GM23248 (cell line): ENCODE results near the gene VAV2. TPM values are rescaled to one million over a fixed set of nuclear protein-coding genes. Genes with fewer than 3 reads are reported as not detected.

Experiments used
- DNase-seq: peaks from one replicate; pipeline ENCODE4 v3.0.0-alpha.2; 2015
- H2AFZ ChIP-seq: fragments of 200-600 bp; sonication (generic); 2 replicates; pipeline ENCODE4 v1.6.1; 2016; ENCODE audit warnings: antibody characterized with exemption
- H3F3A ChIP-seq: fragments of 200-600 bp; sonication (generic); 2 replicates; pipeline ENCODE4 v1.6.1; 2016; ENCODE audit warnings: mild to moderate bottlenecking, antibody characterized with exemption, mixed run types; ENCODE audit not compliant: insufficient read depth
- H3K27ac ChIP-seq: fragments of 200-600 bp; sonication (generic); 2 replicates; pipeline ENCODE4 v1.5.1; 2016; ENCODE audit warnings: mild to moderate bottlenecking
- H3K27me3 ChIP-seq: fragments of 200-600 bp; sonication (generic); replicated peaks from 2 replicates; pipeline ENCODE4 v1.6.1; 2016; ENCODE audit warnings: mild to moderate bottlenecking; ENCODE audit not compliant: insufficient read depth
- H3K36me3 ChIP-seq: fragments of 200-600 bp; sonication (generic); 2 replicates; pipeline ENCODE4 v1.6.1; 2016; ENCODE audit warnings: low read depth, mild to moderate bottlenecking
- H3K4me1 ChIP-seq: fragments of 200-600 bp; sonication (generic); 2 replicates; pipeline ENCODE4 v1.6.1; 2016; ENCODE audit warnings: mild to moderate bottlenecking; ENCODE audit not compliant: insufficient read depth
- H3K4me2 ChIP-seq: fragments of 200-600 bp; sonication (generic); one replicate; pipeline ENCODE4 v1.6.1; 2016; ENCODE audit warnings: mild to moderate bottlenecking; ENCODE audit not compliant: unreplicated experiment
- H3K4me3 ChIP-seq: fragments of 200-600 bp; sonication (generic); 2 replicates; pipeline ENCODE4 v1.5.1; 2016; ENCODE audit warnings: mild to moderate bottlenecking
- H3K79me2 ChIP-seq: fragments of 200-600 bp; sonication (generic); 2 replicates; pipeline ENCODE4 v1.6.1; 2016; ENCODE audit warnings: mild to moderate bottlenecking; ENCODE audit not compliant: insufficient read depth
- H3K9ac ChIP-seq: fragments of 200-600 bp; sonication (generic); 2 replicates; pipeline ENCODE4 v1.6.1; 2016; ENCODE audit warnings: mild to moderate bottlenecking
- H3K9me2 ChIP-seq: fragments of 200-600 bp; sonication (generic); 2 replicates; pipeline ENCODE4 v1.6.1; 2016; ENCODE audit warnings: mixed run types, mild to moderate bottlenecking, moderate library complexity; ENCODE audit not compliant: insufficient read depth
- H3K9me3 ChIP-seq: fragments of 200-600 bp; sonication (generic); one replicate; pipeline ENCODE4 v1.6.1; 2017; ENCODE audit warnings: low read depth
- H4K20me1 ChIP-seq: fragments of 200-600 bp; sonication (generic); 2 replicates; pipeline ENCODE4 v1.6.0; 2016; ENCODE audit not compliant: insufficient read depth
- EZH2 ChIP-seq: fragments of 200-600 bp; sonication (generic); IDR thresholded peaks from 2 replicates; pipeline ENCODE4 v1.6.1; 2018; ENCODE audit warnings: antibody characterized with exemption, mild to moderate bottlenecking; ENCODE audit not compliant: insufficient read depth, poor library complexity, severe bottlenecking
- EZH2phosphoT487 ChIP-seq: fragments of 200-600 bp; sonication (generic); IDR thresholded peaks from 2 replicates; pipeline ENCODE4 v1.6.1; 2018; ENCODE audit warnings: antibody characterized with exemption, moderate library complexity, mild to moderate bottlenecking, low read depth; ENCODE audit not compliant: insufficient read depth
- WGBS, 2 experiments: methylation state at CpG; one replicate each; pipeline ENCODE4 v1.1.6; 2015 to 2017; ENCODE audit warnings: low lambda C conversion rate in 2 of 2, low coverage in 1 of 2; ENCODE audit errors: missing lambda C conversion rate in 2 of 2; 5-methylcytosine and 5-hydroxymethylcytosine counted together
- in situ Hi-C: fragments of 300-500 bp; cut with MboI; formaldehyde crosslinking; loops from 2 replicates; pipeline ENCODE4 v1.15.0; 2020
- polyA plus RNA-seq: library from polyadenylated mRNA; unstranded; fragments of >200 nt; fragmentation: Nextera tagmentation; extraction: Ambion mirVana; gene quantifications from 2 replicates; pipeline ENCODE4 v1.2.1, GENCODE V29; 2016
- total RNA-seq: library from RNA; depleted of rRNA; stranded (reverse); fragments of >200 nt; shearing (Covaris generic); gene quantifications from 2 replicates; pipeline ENCODE4 v1.2.3, GENCODE V29; 2014

VAV2 gene
- total and polyA plus RNA-seq, 2 experiments from 2014 or later = 6.7 to 9.0 TPM

DNA sequence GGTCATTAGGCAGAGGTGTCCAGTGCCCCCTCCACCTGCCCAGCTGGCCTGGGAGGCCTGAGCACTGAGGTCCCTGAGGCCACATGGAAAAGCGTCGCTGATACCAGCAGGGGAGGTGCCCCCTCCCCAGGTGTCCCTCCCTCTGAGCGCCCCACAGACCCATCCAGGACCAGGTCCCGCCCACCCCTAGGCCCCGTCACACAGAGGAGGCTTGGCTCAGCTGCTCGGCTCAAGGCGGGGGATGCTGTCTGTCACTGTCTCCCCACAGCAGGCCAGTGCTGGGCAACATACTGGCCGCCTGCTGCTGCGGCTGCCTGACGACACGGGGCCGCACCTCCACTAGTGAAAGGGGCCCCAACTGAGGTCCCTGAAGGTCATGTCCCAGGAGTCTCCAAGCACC is 71.7 kb downstream of the VAV2 start:
- Histone ChIP-seq H3F3A (no peaks in the 10 kb centered on the region), H3K27me3 (no peaks in the 10 kb centered on the region), H2AFZ (no peak overlapping the region), H3K27ac (no peak overlapping the region), H3K79me2 (peaks cover 51% of the 10 kb centered on the region), H3K4me2 (no peak overlapping the region), H3K9me3 (no peaks in the 10 kb centered on the region), H3K9me2 (no peaks in the 10 kb centered on the region), H3K36me3 (no peaks in the 10 kb centered on the region), H3K4me1 (no peaks in the 10 kb centered on the region), H3K9ac (no peak overlapping the region), H3K4me3 (no peak overlapping the region), H4K20me1 (peaks cover 3% of the 10 kb centered on the region; the same call in 1 of the 2 replicates)
- DNase-seq = no peak
- TF ChIP-seq EZH2 = no peak
- no peak for TF ChIP-seq EZH2phosphoT487
- 96 to 97% methylated on average over 5 to 12 of the region's 12 CpGs for WGBS, 2 experiments
- in situ Hi-C loops = no loop called here

DNA sequence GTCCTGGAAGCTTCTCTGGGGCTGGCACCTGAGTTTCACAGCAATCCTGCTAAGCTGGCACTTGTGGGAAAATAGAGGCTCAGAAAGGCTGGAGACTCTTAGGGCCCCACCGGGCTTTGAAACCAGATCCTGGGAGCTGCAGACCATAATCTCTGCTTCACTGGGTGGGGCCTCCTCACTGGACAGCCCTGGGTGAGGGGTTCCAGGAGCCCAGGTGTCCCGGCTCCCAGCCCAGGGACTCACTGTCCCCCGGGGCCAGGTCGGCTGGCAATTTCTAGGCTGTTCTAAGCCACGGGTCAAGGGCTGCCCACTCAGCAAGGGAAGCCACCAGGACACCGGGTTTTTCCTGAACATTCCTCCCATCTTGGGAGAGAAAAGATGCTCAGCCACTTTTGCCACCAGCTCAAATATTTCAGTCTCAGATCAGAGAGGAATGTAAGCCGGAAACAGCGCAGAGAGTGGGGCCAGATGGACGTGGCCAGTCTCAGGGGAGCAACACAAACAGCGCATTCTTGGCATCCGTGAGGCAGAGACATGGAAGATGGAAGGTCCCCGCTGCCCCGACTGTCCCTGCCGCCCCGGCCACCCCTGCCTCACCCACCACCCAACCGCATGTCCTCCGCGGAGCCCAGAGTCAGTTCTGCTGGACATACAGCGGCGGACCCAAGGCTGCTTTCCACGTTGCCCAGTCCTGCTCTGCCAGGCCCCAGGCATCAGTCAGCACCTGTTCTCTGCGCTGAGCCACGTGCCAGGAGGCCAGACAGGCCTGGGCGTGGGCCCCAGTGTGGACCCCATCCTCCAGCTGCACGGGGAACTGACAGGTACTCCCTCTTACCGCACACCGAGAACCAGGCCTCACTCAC is 72.6 kb downstream of the VAV2 start:
- peaks cover 50% of the 10 kb centered on the region for H3K79me2 ChIP-seq
- H3K9me3 ChIP-seq = no peaks in the 10 kb centered on the region
- H4K20me1 ChIP-seq = peaks cover 3% of the 10 kb centered on the region; the same call in 1 of the 2 replicates
- no peak overlapping the region for H3K4me2 ChIP-seq
- no peak for DNase-seq
- no peaks in the 10 kb centered on the region for H3K27me3 ChIP-seq
- TF ChIP-seq EZH2phosphoT487 (no peak), EZH2 (no peak)
- 96 to 97% methylated on average over 27 of the region's 27 CpGs for WGBS, 2 experiments
- no peaks in the 10 kb centered on the region for H3K36me3 ChIP-seq
- in situ Hi-C loops = no loop called here
- no peak overlapping the region for H3K4me3 ChIP-seq
- H3F3A ChIP-seq = no peaks in the 10 kb centered on the region
- no peaks in the 10 kb centered on the region for H3K4me1 ChIP-seq
- H3K9ac ChIP-seq = no peak overlapping the region
- H2AFZ ChIP-seq = no peak overlapping the region
- H3K9me2 ChIP-seq = no peaks in the 10 kb centered on the region
- no peak overlapping the region for H3K27ac ChIP-seq

DNA sequence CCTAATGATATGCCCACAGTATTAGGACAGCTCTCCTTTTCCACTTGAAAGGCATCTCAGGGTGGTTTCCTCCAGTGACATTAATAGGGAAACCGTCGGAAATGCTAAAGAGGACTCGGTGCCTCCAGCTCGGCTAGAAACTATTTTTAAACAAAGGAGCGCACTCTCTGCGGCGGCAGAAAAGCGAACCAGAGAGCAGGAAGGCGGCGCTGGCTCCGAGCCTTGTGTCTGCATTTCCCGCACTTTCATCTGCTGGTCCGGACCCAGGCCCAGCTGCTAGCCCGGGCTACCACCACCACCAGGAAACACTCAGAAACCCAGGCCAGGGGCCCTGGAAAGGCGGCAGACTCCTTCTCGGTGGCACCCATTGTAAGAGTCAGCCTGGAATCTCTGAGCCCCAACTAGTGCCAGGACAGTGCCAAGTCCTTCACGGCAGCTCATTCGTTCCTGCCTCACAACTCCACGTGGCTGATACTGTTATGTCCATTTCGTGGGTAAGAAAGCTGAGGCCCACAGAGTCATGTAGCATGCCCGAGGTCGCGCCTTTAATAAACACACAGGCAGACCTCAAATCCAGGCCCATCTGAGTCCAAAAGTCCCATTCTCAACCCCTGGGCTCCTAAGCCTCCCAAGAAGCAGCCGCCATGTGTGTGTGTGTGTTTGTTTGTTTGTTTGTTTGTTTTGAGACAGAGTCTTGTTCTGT is 73.9 kb downstream of the VAV2 start:
- Histone ChIP-seq H3K4me2 (no peak overlapping the region), H3K4me3 (no peak overlapping the region), H4K20me1 (peaks cover 3% of the 10 kb centered on the region; the same call in 1 of the 2 replicates), H3K9ac (no peak overlapping the region), H3K79me2 (peaks cover 48% of the 10 kb centered on the region), H3K4me1 (no peaks in the 10 kb centered on the region), H3K36me3 (no peaks in the 10 kb centered on the region), H3F3A (no peaks in the 10 kb centered on the region), H3K27me3 (no peaks in the 10 kb centered on the region), H3K27ac (no peak overlapping the region), H3K9me2 (no peaks in the 10 kb centered on the region), H3K9me3 (no peaks in the 10 kb centered on the region), H2AFZ (no peak overlapping the region)
- DNase-seq = no peak
- WGBS, 2 experiments = 86 to 90% methylated on average over 24 of the region's 24 CpGs
- TF ChIP-seq EZH2 (no peak), EZH2phosphoT487 (no peak)
- in situ Hi-C loops = no loop called here

DNA sequence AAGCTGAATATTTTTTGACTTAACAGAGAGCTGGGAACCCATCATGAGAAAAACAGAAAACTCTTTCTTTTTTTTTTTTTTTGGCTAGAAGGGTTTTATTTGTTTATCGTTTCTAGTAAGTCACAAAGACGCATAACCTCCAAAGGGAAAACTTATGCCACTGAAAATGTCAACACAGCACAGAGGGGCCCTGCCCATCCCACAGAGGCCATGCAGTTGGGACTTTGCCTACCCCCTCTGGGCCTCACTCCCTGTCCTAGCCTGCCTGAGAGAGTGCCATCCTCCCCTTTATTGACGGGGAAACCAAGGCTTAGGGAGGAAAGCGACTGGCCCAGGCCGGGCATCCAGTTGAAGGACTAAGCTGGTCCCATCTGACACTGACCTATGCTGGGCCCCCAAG is 74.7 kb downstream of the VAV2 start:
- H3K79me2 ChIP-seq = peaks cover 48% of the 10 kb centered on the region
- no peaks in the 10 kb centered on the region for H3K9me3 ChIP-seq
- WGBS, 2 experiments = 36 to 47% methylated on average over 5 of the region's 5 CpGs
- no peaks in the 10 kb centered on the region; the same call in 1 of the 2 replicates for H4K20me1 ChIP-seq
- H3F3A ChIP-seq = no peaks in the 10 kb centered on the region
- H3K4me1 ChIP-seq = no peaks in the 10 kb centered on the region
- in situ Hi-C loops = no loop called here
- no peaks in the 10 kb centered on the region for H3K27me3 ChIP-seq
- no peaks in the 10 kb centered on the region for H3K9me2 ChIP-seq
- no peak overlapping the region for H2AFZ ChIP-seq
- H3K4me3 ChIP-seq = no peak overlapping the region
- no peaks in the 10 kb centered on the region for H3K36me3 ChIP-seq
- no peak overlapping the region for H3K27ac ChIP-seq
- H3K9ac ChIP-seq = no peak overlapping the region
- no peak for TF ChIP-seq EZH2
- TF ChIP-seq EZH2phosphoT487 = no peak
- no peak for DNase-seq
- H3K4me2 ChIP-seq = no peak overlapping the region
